ENCODE results near the gene ARHGAP10.

GRCh38 chr4:148091896-148092295 is 360.0 kb downstream of the ARHGAP10 start:
- TF ChIP-seq POLR2A (IDR thresholded peaks at IDR 0.05) (no peak), CTCF (IDR thresholded peaks at IDR 0.05) (no peak)
